K562 (cell line): ENCODE results near the gene CERS4. TPM values are rescaled to one million over a fixed set of nuclear protein-coding genes. Genes with fewer than 3 reads are reported as not detected.

Source experiments
- ESRRA ChIP-seq: fragments of 450-650 bp; IDR thresholded peaks from 2 replicates; pipeline ENCODE4 v1.6.1; 2014; ENCODE audit warnings: low read depth, mild to moderate bottlenecking, moderate library complexity, borderline replicate concordance
- GMEB1 ChIP-seq: fragments of 250-450 bp; sonication (Bioruptor Pico); IDR thresholded peaks from 2 replicates; pipeline ENCODE4 v1.4.0; 2020; ENCODE audit warnings: mild to moderate bottlenecking
- HBP1 ChIP-seq: fragments of 450-650 bp; formaldehyde crosslinking; IDR thresholded peaks from 2 replicates; pipeline ENCODE4 v1.4.0; 2022; ENCODE audit warnings: missing genetic modification characterization
- HDAC1 ChIP-seq, 2 experiments: fragments of 450-650 bp; IDR thresholded peaks; 2 replicates each; pipeline ENCODE4 v1.6.1; 2016 to 2017; ENCODE audit warnings: inconsistent platforms in 1 of 2, mild to moderate bottlenecking in 1 of 2, moderate library complexity in 1 of 2
- HMGN3 ChIP-seq: IDR thresholded peaks from 2 replicates; pipeline ENCODE4 v1.6.1; 2011; ENCODE audit warnings: borderline replicate concordance, low read depth, mild to moderate bottlenecking, mixed read lengths, low read length; ENCODE audit not compliant: insufficient read length; ENCODE audit errors: extremely low read depth
- HMGXB4 ChIP-seq: sonication (generic); formaldehyde crosslinking; IDR thresholded peaks from 2 replicates; pipeline ENCODE4 v1.8.1; 2023; ENCODE audit warnings: mild to moderate bottlenecking, missing genetic modification reagents
- KAT8 ChIP-seq: fragments of 450-650 bp; IDR thresholded peaks from 2 replicates; pipeline ENCODE4 v1.6.1; 2016; ENCODE audit warnings: low read depth, mild to moderate bottlenecking
- MAFG ChIP-seq: fragments of 450-650 bp; conservative IDR thresholded peaks from 2 replicates; pipeline ENCODE4 v1.6.1; 2016; ENCODE audit warnings: missing genetic modification characterization, missing compliant biosample characterization
- MECOM ChIP-seq: fragments of 250-450 bp; sonication (Bioruptor Pico); IDR thresholded peaks from 2 replicates; pipeline ENCODE4 v1.8.0; 2022; ENCODE audit warnings: inconsistent platforms
- NR3C1 ChIP-seq: sonication (generic); formaldehyde crosslinking; IDR thresholded peaks from 2 replicates; pipeline ENCODE4 v1.8.1; 2022; ENCODE audit warnings: missing genetic modification reagents
- PYGO2 ChIP-seq: fragments of 450-650 bp; IDR thresholded peaks from 2 replicates; pipeline ENCODE4 v1.6.1; 2016; ENCODE audit warnings: mild to moderate bottlenecking, missing genetic modification characterization, moderate library complexity, missing compliant biosample characterization
- RBM14 ChIP-seq: fragments of 200-400 bp; formaldehyde crosslinking; IDR thresholded peaks from 2 replicates; pipeline ENCODE4 v1.6.1; 2018; ENCODE audit warnings: low read depth, mild to moderate bottlenecking, low read length, moderate library complexity, borderline replicate concordance; ENCODE audit not compliant: insufficient read depth
- RBM39 ChIP-seq: fragments of 200-400 bp; formaldehyde crosslinking; optimal IDR thresholded peaks from 2 replicates; pipeline ENCODE3; 2018; ENCODE audit warnings: low read depth, low read length
- SMAD4 ChIP-seq: fragments of 250-450 bp; sonication (Bioruptor Pico); conservative IDR thresholded peaks from 2 replicates; pipeline ENCODE4 v1.8.0; 2021; ENCODE audit warnings: inconsistent platforms, mild to moderate bottlenecking, moderate library complexity
- TARDBP ChIP-seq: fragments of 450-650 bp; IDR thresholded peaks from 2 replicates; pipeline ENCODE4 v1.6.1; 2016
- ZEB2 ChIP-seq: fragments of 450-650 bp; IDR thresholded peaks from 2 replicates; pipeline ENCODE4 v1.6.1; 2016
- ZNF561 ChIP-seq: fragments of 450-650 bp; formaldehyde crosslinking; conservative IDR thresholded peaks from 2 replicates; pipeline ENCODE4 v1.4.0; 2020; ENCODE audit warnings: mild to moderate bottlenecking, moderate library complexity
- polyA plus RNA-seq, 8 experiments: library from polyadenylated mRNA; depleted of rRNA in 4 of 8; stranded (reverse) in 5 of 8; unstranded in 3 of 8; fragments of >200 nt; fragmentation: Nextera tagmentation in 2 of 8; fragmentation: Illumina TruSeq in 1 of 8; extraction: Ambion mirVana in 2 of 8; extraction: Trizol in 1 of 8; gene quantifications; 2 replicates each; pipeline versions ENCODE4 v1.2.1 to v1.2.3, GENCODE V29; 2011 to 2014; ENCODE audit warnings: inconsistent platforms in 1 of 8, missing spikeins in 1 of 8
- total RNA-seq, 7 experiments: library from RNA; depleted of rRNA in 6 of 7; stranded (reverse); fragments of >200 nt in 6 of 7; fragmentation: Illumina TruSeq in 2 of 7; extraction: Trizol in 2 of 7; gene quantifications; 2 replicates each; pipeline versions ENCODE4 v1.2.1 to v1.2.3, GENCODE V29; 2011 to 2021; ENCODE audit warnings: low replicate concordance in 1 of 7
- TF ChIP-seq, protein P1 (sequence below): IDR thresholded peaks from 2 replicates; pipeline ENCODE4 v1.6.1; 2014; ENCODE audit warnings: antibody characterized with exemption
- TF ChIP-seq, protein P2 (sequence below): fragments of 450-650 bp; IDR thresholded peaks from 2 replicates; pipeline ENCODE4 v1.6.1; 2016; ENCODE audit warnings: low read depth, mild to moderate bottlenecking, moderate library complexity

CERS4 gene
- total and polyA plus RNA-seq, 9 of the 15 experiments (the other 6 are each of a cell fraction or from before 2014, with no cell fraction given), result 0.14 to 4.4 (median 2.9) TPM; not detected in 1

DNA sequence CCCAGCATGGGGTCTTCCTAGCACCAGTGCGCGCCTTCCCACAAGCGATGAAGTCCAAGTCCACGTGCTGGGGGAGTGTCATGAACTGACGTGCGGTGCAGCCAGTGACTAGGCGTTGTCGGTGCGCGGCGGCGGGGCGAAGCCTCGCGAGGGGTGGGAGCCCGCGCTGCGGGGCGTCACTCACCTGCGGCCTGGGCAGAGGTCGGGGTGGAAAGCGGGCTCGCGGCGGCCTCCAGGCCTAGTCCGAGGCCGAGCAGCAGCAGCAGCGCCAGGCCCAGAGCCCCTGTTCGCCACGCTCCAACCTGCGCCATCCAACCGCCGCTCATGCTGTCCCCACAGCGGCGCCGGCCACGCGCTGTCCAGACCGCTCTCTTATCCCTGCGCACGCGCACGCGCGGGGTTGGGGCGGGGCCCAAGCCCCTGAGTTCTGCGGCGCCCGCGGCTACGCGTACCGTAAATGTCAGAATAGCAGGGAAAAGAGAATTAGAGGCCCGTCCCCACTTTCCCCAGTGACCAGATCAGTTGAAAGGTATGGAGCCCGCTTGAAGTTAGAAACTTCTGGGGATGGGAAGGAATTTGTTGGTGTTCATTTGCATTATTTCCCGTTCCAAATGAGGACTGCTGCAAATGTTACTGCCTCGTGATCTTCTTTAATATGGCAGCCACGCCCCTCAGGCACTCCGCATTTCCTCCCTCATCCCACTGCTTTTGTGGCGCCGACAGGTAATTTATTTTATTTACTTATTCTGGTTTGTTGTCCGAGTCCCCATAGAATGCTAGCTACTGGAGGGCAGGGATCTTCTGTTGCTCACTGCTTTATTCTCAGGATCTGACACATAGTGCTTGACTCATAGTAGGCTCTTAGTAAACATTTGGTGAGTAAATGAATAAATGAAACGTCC, 99.0 kb downstream of the CERS4 start, which contains the start of gene CD320 (continued):
- TF ChIP-seq, protein P1, sequence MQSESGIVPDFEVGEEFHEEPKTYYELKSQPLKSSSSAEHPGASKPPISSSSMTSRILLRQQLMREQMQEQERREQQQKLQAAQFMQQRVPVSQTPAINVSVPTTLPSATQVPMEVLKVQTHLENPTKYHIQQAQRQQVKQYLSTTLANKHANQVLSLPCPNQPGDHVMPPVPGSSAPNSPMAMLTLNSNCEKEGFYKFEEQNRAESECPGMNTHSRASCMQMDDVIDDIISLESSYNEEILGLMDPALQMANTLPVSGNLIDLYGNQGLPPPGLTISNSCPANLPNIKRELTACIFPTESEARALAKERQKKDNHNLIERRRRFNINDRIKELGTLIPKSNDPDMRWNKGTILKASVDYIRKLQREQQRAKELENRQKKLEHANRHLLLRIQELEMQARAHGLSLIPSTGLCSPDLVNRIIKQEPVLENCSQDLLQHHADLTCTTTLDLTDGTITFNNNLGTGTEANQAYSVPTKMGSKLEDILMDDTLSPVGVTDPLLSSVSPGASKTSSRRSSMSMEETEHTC, result 0 out of 2 replicates have a peak, but pooled peaks have one; percentile 28
- TF ChIP-seq HMGXB4 (CRISPR knock-in tag) (peak; percentile 79), ZEB2 (no peak), RBM14 (0 out of 2 replicates have a peak, but pooled peaks have one; percentile 77), MECOM (CRISPR knock-in tag) (no peak), GMEB1 (CRISPR knock-in tag) (peak; percentile 52; the same call in 1 of the 2 replicates), HDAC1 (IDR thresholded peaks at IDR 0.05) (peak in 1 of 2 experiments; percentile 96; a peak in 2 of 4 replicates), HBP1 (CRISPR knock-in tag) (peak; percentile 80; the same call in 1 of the 2 replicates), ESRRA (peak; percentile 55; the same call in 1 of the 2 replicates), HMGN3 (peak; percentile 89), RBM39 (no peak), SMAD4 (CRISPR knock-in tag) (peak; percentile 84), KAT8 (no peak), PYGO2 (tag) (no peak), MAFG (tag) (no peak), TARDBP (peak; percentile 76; the same call in 1 of the 2 replicates), ZNF561 (no peak), NR3C1 (CRISPR knock-in tag) (peak; percentile 97)
- TF ChIP-seq, protein P2, sequence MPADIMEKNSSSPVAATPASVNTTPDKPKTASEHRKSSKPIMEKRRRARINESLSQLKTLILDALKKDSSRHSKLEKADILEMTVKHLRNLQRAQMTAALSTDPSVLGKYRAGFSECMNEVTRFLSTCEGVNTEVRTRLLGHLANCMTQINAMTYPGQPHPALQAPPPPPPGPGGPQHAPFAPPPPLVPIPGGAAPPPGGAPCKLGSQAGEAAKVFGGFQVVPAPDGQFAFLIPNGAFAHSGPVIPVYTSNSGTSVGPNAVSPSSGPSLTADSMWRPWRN, result no peak
